Esophagus mucosa (tissue), 1 donor: ENCODE results near the gene C5orf24. TPM values are rescaled to one million over a fixed set of nuclear protein-coding genes. Genes with fewer than 3 reads are reported as not detected.
"Not testable (repeated sequence)": the region's sequence is repeated elsewhere in the genome, so short reads cannot be mapped to it uniquely, and the experiment has no call there.

ENCODE experiments used
- ATAC-seq: fragments of 200-7000 bp; cut with Tn5 transposase; one replicate; pipeline ENCODE4 v1.9.1; 2020
- total RNA-seq: library from RNA; stranded (reverse); gene quantifications from one replicate; pipeline ENCODE4 v1.2.4, GENCODE V29; 2023
- donor health status: DM: yes; HTN: yes; CAD: no.

Gene C5orf24
- total RNA-seq, 1 donor from 2014 or later: 21.0 TPM

DNA sequence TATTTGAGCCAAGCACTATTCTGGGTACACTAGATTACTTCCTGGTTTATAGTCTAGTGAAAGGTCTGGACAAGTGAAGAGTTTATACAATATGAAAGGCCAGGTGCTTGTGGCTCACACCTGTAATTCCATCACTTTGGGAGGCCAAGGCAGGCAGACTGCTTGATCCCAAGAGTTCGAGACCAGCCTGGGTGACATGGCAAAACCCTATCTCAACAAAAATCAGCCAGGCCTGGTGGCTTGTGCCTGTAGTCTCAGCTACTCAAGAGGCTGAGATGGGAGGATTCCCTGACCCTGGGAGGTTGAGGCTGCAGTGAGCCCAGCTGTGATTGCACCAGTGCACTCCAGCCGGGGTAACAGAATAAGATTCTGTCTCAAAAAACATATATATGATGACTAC lies 18.9 kb downstream of the C5orf24 start:
- no peak for ATAC-seq

DNA sequence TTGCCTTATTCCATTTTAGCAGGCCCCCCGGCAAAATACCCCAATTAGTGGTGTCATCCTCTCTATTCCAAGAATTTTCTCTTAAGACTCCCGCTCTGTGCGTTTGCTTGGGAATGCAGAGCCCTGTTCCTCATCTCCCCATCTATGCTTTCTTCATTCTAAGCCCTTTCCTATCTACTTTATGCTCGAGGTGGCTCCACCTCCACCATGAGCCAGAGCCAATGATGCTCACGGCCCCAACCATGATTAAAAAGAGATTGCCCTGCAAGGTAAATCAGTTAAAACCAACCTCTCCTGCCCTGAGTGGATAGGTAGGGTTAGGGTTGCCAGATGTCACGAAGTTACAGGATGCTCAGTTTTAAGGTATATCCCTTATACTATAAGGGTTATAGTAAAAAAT lies 27.7 kb downstream of the C5orf24 start:
- ATAC-seq: no peak

DNA sequence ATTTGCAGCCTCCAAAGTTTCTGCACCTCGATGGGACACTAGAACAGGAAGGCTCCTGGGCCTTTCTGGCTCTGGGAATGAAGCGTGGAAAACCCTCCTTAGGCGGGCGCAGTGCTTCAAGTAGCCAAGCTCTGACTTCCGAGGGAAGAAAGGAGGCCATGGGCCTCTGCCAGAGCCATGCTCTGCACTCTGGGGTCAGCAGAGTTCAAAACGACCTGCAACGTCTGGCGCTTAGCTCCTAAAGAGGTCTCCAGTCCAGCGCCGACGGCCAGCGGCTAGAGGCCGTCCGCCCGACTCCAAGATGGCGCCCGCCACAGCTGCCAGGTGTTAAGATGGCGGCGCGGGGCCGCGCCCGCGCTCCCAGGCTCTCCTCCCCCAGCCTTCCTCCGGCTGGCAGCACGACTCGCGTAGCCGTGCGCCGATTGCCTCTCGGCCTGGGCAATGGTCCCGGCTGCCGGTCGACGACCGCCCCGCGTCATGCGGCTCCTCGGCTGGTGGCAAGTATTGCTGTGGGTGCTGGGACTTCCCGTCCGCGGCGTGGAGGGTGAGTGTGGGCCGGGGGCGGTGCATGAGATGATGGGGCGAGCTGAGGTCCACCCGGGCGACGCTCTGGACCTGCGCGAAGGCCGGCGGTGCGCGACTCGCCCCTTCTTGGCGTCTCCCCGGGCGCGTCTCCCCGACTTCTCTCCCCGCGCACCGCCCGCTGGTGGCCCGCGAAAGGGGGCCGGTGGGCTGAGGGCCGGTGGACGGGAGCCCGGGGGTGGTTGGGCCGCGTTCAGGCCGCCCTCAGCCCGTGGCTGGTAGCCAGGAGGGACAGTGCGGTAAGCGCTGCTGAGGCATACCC lies 28.4 kb downstream of the C5orf24 start, which contains the start of gene TXNDC15:
Gene TXNDC15, plus strand, starts transcription at position 385 of the 844 bp plus-strand sequence. Its CDS starts 57 bp downstream, at position 442.
- ATAC-seq: peak; percentile 95

DNA sequence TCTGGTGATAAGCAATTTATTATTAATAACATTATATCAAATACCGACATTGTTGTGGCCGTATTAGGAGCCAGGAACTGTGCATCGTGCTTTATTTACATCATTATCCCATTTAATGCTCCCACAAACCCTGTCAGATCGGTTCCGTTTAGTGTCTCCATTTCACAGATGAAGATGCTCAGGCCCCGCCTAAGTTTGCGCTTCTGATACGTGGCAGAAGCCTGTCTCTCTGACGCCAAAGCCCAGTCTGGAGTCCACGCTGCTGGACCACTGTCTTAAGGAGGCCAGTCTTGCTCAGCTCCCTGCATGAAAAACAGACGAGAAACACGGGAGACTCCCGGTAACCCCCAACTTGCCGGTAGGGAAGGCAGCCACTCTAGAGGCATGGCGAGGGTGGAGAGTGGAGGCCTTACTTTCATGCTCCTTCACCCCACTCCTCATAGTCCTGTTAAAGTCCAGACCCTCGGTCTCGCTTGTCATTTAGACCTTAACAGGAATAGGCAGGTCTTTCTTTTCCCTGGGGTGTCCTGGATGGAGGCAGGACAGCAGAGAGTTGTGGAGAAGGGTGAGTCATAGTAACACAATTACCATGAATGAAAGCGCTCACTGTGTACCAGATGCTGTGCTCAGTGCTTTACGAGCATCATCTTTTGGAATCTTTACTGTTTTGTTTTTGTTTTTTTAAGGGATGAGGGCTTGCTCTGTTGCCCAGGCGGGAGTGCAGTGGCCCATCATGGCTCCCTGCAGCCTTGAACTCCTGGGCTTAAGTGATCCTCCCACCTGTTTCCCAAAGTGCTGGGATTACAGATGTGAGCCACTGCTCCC lies 29.3 kb downstream of the C5orf24 start:
- peak; percentile 70 for ATAC-seq

DNA sequence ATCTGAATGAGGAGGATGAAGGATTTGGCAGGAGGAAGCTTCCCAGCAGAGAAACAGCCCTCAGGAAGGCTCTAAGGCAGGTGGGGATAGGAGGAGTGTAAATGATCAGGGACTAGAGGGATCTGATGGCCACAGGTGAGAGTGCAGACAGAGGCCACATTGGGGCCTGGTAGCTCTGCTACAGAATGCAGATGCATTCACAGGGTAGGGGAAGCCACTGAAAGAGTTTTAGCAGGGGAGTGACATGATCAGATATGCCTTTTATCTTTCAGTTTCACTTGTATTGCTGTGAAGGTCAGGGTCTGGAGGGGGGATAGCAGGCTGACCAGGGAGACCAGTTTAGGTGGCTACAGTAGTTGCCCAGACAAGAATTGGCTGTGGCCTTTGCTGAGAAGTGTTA lies 31.4 kb downstream of the C5orf24 start:
- no peak for ATAC-seq

DNA sequence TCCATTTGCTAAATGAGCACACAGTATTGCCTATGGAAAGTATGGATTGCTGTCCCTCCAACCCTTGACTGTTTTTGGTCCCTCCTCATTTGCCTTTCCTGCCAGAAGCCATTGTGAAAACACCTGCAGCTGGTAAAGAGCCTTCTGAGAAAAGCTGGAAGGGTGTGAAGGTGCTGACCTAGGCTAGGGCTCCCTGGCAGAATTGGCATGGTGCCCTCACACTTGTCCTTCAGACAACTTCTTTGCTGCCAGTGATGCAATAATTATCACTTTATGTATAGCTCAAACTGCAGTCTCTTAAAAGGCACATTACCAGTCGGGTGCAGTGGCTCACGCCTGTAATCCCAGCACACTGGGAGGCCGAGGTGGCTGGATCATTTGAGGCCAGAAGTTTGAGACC lies 32.6 kb downstream of the C5orf24 start:
- ATAC-seq: no peak

DNA sequence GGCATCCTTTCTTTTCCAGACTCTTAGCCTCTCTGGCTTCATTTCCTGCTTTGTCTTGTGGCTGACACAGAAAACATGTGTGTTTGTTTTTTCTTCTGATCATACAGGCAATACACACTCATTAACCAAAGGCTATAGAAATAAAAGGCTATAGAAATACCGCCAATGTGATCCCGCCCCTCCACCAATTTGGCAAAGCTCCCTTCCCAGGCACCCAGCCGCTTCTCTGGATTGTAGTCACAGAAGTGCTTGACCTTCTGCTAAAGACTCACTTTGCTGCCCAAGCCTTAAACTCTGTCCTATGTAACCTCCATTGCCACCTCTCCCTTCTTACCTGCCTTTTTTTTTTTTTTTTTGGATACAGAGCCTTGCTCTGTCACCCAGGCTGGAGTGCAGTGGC lies 33.7 kb downstream of the C5orf24 start:
- no peak for ATAC-seq

DNA sequence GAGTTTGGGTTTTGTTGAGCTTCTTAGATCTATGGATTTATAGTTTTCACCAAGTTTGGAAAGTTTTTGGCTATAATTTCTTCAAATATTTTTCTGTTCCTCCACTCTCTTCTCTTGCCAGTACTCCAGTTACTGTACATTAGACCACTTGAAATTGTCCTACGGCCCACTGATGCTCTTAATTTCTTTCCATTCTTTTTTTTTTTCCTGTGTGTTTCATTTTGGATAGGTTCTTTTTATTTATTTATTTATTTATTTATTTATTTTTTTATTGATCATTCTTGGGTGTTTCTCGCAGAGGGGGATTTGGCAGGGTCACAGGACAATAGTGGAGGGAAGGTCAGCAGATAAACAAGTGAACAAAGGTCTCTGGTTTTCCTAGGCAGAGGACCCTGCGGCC lies 35.2 kb downstream of the C5orf24 start:
- ATAC-seq: not testable (repeated sequence)

DNA sequence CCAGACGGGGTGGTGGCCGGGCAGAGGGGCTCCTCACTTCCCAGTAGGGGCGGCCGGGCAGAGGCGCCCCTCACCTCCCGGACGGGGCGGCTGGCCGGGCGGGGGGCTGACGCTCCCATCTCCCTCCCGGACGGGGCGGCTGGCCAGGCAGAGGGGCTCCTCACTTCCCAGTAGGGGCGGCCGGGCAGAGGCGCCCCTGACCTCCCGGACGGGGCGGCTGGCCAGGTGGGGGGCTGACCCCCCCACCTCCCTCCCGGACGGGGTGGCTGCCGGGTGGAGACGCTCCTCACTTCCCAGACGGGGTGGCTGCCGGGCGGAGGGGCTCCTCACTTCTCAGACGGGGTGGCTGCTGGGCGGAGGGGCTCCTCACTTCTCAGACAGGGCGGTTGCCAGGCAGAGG lies 35.9 kb downstream of the C5orf24 start:
- not testable (repeated sequence) for ATAC-seq

DNA sequence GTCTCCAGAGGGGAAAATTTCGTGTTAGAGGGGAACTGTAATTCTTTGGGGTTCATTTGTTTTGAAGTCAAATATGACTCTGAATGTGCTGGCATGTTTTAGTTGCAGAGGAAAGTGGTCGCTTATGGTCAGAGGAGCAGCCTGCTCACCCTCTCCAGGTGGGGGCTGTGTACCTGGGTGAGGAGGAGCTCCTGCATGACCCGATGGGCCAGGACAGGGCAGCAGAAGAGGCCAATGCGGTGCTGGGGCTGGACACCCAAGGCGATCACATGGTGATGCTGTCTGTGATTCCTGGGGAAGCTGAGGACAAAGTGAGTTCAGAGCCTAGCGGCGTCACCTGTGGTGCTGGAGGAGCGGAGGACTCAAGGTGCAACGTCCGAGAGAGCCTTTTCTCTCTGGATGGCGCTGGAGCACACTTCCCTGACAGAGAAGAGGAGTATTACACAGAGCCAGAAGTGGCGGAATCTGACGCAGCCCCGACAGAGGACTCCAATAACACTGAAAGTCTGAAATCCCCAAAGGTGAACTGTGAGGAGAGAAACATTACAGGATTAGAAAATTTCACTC lies 41.9 kb downstream of the C5orf24 start:
- ATAC-seq: no peak

DNA sequence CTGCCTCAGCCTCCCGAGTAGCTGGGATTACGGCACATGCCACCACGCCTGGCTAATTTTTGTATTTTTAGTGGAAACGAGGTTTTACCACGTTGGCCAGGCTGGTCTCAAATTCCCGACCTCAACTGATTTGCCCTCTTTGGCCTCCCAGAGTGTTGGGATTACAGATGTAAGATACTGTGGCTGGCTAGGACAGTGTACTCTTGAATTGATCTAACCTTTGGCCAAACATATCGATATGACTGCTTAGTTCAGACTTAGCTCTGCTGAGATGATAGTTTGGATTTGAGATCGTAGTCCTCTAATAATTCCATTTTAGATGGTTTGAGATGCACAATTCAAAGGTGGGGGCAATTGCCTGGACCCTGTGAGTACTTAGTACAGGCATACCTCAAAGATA lies 43.6 kb downstream of the C5orf24 start:
- ATAC-seq: no peak

DNA sequence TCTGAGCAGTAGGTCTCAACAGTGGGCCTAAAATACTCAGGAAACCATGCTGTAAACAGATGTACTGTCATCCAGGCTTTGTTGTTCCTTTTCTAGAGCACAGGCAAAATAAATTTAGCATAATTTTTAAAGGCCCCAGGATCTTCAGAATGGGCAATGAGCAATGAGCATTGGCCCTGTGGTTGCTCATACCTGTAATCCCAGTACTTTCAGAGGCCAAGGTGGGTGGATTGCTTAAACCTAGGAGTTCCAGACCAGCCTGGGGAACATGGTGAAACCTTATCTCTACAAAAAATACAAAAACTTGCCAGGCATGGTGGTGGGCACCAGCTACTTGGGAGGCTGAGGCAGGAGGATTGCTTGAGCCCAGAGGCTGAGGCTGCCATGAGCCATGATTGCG lies 45.7 kb downstream of the C5orf24 start:
- ATAC-seq: no peak

DNA sequence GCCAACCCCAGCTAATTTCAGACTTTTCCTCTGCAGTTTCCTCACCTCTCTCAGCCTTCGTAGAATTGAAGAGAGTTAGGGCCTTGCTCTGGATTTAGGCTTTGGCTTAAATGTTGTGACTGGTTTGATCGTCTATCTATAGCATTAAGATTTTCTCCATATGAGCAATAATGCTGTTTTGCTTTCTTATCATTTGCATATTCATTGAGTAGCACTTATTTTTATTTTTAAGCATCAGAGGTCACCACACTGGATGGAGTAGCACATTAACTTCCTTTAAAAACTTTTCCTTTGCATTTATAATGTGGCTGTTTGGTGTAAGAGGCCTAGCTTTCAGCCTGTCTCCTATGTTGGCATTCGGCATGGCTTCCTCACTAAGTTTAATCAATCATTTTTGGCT lies 46.5 kb downstream of the C5orf24 start:
- ATAC-seq: no peak

DNA sequence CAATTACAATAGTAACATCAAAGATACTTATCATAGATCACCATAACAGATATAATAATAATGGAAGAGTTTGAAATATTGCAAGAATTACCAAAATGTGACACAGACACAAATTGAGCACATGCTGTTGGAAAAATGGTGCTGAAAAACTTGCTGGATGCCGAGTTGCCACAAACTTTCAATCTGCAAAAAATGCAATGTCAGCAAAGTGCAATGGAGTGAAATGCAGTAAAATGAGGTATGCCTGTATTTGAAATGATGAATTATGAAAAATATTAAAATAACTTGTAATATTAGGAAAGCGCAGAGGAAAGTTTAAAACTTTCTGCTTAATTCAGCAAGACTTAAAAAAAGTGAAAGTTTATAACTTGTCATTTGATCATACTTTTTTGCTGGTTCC lies 47.2 kb downstream of the C5orf24 start:
- no peak for ATAC-seq

DNA sequence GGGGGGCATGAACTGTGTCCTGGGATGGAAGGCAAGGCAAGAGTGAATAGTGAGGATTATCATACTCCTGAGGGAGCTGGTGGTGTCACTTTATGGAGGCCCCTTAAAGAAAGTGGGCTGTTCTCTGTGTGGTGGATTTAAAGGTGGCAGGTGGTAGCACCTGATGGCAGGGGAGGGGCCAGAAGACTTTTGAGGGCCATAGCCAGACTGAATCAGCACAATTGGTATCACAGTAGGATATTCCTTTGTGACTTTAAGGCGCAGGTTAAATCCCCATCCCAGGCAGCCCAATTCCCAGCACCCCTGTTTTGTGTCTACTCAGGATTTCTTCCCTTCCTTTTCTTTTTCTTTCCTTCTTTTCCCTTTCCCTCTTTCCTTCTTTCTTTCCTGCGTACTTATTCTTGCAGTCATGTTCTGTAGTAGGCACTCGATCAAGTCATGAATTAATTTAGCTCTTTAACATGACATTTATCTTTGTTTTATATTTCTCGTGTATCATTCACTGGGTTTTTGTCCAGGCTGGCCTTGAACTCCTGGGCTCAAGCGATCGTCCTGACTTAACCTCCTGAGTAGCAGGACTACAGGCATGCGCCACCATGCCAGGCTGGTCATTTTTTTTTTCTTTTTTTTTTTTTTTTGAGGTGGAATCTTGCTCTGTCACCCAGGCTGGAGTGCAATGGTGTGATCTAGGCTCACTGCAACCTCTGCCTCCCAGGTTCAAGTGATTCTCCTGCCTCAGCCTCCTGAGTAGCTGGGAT lies 48.2 kb downstream of the C5orf24 start:
- no peak for ATAC-seq

DNA sequence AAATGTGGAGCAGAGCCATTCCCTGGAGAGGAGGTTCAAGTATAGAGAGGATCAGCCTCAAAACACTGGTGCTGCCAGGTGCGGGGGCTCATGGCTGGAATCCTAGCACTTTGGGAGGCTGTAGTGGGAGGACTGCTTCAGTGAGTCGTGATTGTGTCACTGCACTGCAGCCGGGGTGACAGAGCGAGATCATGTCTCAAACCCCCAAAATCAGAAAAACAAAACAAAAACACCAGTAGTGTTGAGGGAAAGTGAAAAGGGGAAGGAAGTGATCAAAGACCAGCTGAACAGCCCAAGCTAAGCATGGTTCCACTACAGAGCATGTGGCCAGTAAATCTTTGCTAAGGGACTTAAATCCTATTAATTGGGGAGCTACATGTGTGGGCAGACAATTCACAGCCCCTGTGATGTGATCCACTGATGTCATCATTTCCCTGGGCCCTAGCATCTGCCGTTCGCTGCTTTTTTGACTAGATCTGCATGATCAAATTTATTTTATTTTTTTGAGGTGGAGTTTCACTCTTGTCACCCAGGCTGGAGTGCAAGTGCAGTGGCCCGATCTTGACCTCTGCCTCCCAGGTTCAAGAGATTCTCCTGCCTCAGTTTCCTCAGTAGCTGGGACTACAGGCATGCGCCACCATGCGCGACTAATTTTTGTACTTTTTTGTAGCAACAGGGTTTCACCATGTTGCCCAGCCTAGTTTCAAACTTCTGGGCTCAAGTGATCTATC lies 56.5 kb downstream of the C5orf24 start:
- ATAC-seq: no peak

DNA sequence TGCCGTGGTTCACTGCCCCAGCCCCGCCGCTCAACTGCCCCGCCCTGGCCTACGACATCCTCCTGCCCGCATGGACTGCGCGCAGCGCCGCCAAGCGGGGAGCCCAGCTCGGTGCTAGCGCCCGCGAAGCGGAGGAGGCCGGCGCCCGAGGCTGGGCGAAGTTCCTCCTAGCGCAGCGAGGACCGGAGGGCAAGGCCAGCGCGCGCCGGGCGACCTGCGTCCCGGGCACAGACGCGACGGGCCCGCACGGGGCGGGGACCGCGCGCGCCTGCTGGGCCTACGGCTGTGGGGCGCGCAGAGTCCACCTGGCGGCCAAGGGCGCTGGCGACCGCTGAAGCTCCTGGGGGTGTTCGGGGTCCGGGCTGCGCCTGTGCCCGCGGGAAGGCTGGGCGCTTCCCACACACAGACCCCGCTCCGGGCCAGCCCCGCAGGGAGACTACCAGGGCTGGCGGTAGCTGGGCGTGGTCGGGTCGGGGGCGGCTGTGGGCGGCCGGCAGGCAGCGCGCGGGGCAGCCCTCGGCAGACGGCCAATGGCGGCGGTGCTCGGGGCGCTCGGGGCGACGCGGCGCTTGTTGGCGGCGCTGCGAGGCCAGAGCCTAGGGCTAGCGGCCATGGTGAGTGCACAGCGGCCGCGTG lies 59.0 kb downstream of the C5orf24 start, which contains the start of gene PCBD2:
Gene PCBD2, plus strand, starts transcription at position 522 of the 636 bp plus-strand sequence. Its CDS starts 9 bp downstream, at position 531.
- peak; percentile 94 for ATAC-seq

DNA sequence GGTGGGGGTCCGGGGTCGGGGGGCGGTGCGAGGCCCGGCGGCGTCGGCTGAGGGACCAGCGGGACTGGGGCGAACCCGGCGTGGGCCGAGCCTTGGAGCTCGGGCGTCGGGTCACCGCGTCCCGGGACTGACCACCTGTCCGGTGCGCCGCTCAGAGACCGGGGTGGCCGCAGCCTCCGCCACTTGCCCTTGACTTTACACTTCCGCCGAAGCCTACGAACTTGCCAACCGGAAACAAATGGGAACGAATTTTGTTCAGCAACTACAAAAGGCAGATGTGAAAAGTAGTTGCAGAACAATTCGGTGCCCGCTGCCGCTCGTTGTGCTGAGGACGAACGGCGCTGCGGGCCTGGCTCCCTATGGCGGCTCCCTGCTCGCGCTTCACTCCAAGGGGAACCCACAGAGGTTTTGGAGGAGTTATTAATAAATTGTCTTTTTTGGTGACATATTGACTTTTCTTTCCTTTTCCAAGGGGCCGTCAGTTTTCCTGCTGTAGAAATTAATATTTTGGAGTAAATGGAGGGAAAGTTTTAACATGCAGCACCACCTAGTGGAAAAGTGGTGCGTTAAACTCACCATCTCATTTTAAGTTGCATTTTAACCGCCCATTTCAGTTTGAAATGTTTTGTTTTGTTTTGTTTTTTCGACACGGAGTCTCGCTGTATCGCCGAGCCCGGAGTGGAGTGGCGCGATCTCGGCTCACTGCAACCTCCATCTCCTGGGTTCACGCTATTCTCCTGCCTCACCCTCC lies 59.7 kb downstream of the C5orf24 start:
- peak; percentile 0 for ATAC-seq

DNA sequence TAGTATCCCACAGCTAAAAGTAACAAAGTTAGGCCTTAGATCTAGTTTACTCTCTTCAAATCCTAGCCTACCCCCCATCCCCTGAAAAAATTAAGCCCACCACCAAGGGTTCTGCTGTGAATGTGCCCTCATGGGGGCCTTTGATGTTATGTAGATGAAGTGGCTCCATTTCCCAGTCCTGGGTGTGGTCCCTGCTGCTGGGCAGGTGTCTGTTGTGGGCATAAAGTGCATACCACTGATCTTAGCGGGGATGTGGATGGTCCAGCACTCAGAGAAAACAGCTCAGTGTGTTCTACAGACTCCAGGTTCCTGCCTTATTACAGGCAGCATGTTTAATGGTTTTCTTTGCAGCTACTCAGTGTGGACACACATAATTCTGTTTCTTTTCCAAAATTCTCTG lies 61.0 kb downstream of the C5orf24 start:
- no peak for ATAC-seq
